GM19023 (cell line): ENCODE data around the gene CIB1.
A peak's percentile ranks its signal among the peaks of the same experiment; 100 is the strongest.
"Not testable (repeated sequence)": the region's sequence is repeated elsewhere in the genome, so short reads cannot be mapped to it uniquely, and the experiment has no call there.

Experiments used
- ATAC-seq: cut with Tn5 transposase; IDR thresholded peaks from one replicate; pipeline ENCODE4 v1.9.1; 2021; ENCODE audit warnings: mild to moderate bottlenecking, moderate library complexity; ENCODE audit not compliant: unreplicated experiment

The CIB1 gene

GRCh38 chr15:90201130-90201943, 32.4 kb downstream of the CIB1 start, which contains the start of gene SEMA4B:
TSS of gene SEMA4B (plus strand) at chr15:90201330. CDS start at chr15:90201579, 249 bp downstream.
- ATAC-seq: peak; percentile 80

- no peak for ATAC-seq
These were observed 33.1 kb downstream of the CIB1 start for GRCh38 chr15:90200534-90201129.

- ATAC-seq: no peak
These were observed 39.1 kb downstream of the CIB1 start for GRCh38 chr15:90194655-90195054.

DNA sequence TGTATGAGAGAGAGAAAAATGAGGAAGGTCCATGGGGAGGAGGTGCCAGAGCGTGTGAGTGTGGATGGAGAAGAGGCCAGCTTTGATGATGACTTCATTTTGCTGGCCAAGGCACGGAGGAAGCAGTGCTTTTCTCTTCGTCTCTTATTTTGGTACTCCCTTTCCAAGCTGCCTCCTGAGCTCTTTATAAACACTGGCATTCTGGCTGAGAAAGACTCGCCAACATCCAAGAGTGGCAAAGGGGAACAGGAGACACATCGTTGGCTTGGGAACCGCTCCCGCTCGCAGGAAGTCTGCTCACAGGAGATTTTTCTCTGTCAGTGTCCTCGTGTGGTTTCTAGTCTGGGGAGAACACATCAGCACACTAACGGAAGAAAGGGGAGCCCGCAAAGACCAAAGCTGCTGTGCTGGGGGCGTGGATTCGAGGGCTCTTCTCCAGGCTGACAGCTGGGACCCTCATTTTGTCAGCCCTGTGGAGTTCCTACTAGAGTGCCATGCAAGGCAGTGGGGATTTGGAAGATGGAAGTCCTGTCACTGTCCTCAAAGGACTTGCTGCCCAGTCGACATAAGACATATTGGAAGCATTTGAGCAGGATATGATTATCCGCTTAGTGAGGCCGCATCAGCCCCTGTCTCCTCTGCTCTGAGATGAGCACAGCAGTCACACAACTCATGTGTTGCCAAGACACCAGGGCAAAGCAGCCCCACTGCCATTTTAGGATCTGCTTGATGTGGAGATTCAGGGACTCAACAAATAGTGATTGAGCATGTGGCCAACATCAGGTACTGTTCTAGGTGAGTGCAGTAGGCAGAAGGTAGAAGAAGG, 40.6 kb downstream of the CIB1 start:
- ATAC-seq: no peak

- ATAC-seq: peak; percentile 50
These were observed 41.8 kb downstream of the CIB1 start for GRCh38 chr15:90191794-90192509.

GRCh38 chr15:90191344-90191687, 42.4 kb downstream of the CIB1 start:
- ATAC-seq: no peak

DNA sequence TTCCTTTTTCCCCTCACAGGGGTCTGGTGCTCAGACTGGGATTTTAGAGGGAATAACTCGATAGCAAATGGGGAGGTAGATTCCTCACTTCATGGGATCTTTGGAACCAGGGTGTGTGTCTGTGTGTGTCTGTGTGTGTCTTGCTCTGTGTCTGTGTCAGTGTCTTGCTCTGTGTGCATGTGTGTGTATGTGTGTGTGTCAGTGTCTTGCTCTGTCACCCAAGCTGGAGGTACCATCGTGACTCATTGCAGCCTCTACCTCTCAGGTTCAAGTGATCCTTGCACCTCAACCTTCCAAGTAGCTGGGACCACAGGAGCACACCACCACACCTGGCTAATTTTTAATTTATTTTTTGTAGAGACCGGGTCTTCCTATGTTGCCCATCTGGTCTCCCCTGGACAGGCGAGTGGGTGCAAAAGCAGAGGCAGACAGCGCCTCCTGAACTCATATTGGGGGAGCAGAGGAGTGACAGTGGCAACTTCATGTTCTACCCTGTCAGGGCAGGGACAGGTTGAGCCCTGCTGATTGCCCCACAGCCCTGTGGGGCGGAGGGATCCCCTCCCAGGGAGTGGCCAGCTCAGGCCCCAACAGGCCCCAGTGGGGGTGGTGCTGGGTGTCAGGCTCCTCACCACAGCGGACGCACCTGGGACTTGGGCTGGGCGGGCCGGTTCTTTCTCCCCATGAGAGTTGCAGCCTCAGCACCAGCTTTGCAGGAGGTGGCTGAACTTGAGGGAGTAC, 43.0 kb downstream of the CIB1 start:
- no peak for ATAC-seq

DNA sequence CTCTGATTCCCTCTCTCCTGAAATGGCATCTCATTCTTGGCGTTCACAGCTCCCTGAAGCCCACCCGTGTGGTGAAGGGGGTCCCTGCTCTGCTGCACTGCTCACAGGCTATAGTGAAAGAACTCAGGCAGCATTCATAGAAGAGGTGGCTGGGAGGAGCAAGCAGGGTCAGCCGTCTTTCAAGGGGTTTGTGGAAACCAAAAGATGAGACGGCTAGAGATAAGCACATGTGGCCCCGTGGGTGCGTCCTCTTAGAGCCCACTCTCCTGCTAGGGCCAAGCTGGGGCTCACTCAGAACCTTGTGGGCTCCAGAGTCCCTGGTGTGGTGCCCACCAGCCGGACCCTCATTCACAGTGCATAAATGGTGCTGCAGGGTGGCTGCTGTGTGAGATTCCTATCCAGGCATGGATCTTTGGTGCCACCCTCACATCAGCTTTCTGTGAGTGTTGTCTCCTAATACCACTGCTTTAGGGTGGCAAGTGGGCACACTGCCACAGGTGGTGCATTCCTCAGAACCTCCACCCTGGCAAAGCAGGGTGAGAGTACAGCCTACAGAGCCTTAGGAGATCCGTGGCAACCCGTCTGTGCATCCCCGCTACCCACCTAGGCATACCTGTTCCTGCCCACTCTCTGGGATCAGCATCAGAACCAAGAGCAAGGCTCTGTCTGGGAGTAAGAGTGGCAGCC, 43.8 kb downstream of the CIB1 start:
- no peak for ATAC-seq

- no peak for ATAC-seq
These were observed 44.6 kb downstream of the CIB1 start for GRCh38 chr15:90188914-90189748.

DNA sequence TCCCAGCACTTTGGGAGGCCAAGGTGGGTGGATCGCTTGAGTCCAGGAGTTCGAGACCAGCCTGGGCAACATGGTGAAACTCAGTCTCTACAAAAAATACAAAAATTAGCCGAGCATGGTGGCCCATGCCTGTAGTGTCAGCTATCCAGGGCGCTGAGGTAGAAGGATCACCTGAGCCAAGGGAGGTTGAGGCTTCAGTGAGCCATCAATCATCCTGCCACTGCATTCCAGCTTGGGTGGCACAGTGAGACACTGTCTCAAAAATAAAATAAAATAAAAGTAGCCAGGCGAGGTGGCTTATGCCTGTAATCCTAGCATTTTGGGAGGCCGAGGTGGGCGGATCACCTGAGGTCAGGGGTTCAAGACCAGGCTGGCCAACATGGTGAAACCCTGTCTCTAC, 45.7 kb downstream of the CIB1 start:
- not testable (repeated sequence) for ATAC-seq

DNA sequence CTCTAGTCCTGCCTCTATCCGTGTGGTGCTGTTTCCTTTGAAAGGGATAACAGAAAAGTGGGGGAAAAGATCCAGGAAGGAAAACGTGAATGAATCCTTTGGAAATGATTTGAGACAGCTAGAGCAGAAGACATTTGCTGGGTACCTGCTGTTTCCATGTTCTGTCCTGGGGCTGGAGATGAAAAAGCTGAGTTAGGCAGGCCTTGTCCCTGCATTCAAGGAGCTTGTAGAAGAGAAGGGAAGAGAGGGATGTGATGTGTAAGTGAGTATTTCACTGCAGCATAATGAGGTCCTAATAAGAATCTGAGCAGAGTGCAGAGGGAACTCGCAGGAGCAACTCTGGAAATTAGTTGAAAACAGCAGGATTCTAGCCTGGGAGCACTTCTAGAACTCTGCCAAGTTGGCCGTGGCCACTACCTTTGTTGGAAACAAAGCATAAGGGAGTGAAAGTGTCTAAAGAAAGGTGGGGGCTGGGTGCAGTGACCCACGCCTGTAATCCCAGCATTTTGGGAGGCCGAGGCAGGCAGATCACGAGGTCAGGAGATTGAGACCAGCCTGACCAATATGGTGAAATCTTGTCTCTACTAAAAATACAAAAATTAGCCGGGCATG, 46.4 kb downstream of the CIB1 start:
- no peak for ATAC-seq

- peak; percentile 67 for ATAC-seq
These were observed 48.7 kb downstream of the CIB1 start for GRCh38 chr15:90184786-90185704.

GRCh38 chr15:90184119-90184785, 49.5 kb downstream of the CIB1 start:
- ATAC-seq: peak; percentile 51

DNA sequence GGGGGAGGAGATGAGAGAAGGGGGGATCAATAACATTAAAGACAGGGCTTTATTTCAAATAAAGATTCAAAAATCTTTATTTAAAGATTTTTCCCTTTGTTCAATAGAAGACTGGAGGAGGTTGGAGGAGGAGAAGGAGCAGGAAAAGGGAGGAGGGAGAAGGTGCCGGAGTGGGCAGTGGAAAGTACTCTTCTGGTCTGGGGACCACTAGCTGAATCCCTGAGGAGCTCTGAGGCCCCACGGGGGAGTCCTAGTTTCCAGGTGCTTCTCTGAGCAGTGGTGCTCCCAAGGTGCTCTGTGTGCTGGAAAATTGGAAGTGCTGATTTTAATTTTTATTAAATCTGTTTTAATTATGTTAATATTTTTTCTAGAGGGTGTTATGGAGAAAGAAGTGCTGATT, 52.0 kb downstream of the CIB1 start:
- no peak for ATAC-seq
